GM19351 (cell line): ENCODE results near the gene SLC6A9.

Experiments
- ATAC-seq: cut with Tn5 transposase; IDR thresholded peaks from one replicate; pipeline ENCODE4 v1.9.1; 2021; ENCODE audit warnings: mild to moderate bottlenecking, moderate library complexity; ENCODE audit not compliant: unreplicated experiment

The SLC6A9 gene

DNA sequence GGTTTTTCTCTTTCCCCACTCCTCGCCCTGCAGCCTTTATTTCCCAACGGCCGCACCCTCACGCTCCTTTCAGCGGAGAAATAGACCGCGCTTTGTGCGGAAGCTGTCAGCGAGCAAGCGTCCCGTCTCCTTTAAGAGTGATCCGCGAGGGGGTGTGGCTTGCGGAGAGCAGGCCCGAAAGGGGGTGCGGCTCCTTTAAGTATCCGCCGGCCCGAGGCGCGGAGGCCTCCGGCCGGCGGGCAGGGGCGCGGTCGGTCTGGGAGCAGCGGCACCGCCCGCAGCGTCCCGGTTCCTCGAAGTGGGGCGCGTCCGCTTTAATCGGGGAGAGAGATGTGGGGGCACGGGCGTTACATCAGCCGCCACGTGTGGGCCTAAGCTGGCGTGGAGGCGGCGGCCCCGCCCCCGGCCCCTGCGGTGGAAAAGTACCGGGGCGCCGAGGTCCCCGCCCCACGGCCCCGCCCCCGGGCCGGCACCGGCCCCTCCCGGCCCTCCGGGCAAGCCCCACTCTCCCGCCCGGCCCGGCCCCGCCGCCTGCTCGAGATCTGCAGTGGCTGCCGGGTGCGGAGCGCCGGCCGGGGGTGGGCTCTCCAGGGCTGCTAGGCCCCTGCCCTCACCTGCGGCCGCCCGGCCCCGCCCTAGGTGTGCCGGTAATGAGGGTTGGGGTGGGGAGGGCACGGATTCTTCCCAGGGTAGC is 1.2 kb downstream of the SLC6A9 start:
- peak; percentile 80 for ATAC-seq

GRCh38 chr1:44029260-44029910 is 1.9 kb downstream of the SLC6A9 start:
- ATAC-seq, result peak; percentile 32

- ATAC-seq, result no peak
Observed at GRCh38 chr1:44027320-44027719, 3.9 kb downstream of the SLC6A9 start.

GRCh38 chr1:44025816-44026215 is 5.4 kb downstream of the SLC6A9 start:
- ATAC-seq, result no peak

DNA sequence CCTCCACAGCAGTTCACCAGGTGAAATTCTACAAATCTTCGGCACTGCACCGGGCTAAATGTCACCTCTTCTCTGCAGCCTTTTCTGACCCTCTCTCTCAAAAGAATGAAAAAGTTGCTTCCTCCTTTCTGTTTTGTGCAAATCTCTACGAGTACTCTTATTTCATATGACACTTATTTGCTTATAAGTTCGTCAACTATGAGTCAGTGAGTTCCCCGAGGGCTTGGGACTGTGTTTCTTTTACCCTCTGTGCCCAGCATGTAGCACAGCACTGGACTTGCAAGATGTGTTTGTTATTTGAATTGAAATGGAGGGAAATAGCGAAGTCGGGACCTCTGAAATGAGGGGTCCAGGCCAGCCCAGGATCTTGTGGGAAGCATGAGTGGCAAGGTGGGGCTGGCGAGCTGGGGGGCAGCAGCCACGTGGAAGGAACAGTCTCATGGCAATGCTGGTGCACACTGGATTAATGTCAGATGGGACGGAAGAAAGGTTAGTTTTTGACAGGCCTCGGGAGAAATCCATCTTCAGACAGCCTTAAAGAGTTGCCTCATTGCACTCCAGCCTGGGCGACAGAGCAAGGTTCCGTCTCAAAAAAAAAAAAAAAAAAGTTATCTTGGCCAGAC is 6.2 kb downstream of the SLC6A9 start:
- ATAC-seq, result no peak

DNA sequence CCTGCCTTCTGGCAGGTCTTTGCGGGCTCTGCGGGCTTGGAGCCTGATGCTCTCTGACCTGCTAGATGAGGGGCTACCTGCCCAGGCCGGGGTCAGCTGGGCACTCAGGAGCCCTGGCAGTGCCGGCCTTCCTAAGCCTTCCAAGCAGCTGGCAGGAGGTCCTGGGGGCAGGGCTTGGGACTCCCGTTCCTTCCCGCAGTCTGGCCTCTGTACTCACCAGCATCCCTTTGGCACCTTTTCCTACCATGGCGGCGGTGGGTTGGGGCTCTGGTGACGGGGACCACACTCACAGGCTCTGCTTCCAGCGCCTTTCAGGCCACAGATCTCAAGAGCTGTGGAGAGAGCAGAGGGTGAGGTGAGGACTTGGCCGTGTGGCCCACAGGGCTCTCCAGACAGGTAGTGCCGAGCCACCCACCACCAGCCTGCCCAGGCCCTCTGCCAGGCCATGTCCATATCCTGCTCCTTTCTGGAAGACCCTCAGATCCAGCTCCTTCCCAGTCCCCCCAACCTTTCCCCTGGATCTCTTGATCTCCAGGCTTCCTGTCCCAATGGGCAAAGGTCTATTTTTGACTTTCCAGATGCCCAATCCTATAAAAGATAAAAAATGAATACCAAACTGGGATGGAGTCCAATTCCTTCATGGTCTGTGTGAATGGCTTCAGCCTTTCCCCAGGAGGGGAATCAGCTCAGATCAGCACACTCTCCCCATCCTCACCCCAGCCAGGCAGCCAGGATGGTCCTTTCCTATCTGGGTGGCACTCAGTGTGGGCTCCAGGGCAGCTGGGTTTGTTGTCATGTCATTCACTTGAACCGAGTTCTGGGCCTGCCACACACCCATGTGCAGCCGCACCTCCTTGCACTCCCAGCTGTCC is 7.0 kb downstream of the SLC6A9 start:
- no peak for ATAC-seq

DNA sequence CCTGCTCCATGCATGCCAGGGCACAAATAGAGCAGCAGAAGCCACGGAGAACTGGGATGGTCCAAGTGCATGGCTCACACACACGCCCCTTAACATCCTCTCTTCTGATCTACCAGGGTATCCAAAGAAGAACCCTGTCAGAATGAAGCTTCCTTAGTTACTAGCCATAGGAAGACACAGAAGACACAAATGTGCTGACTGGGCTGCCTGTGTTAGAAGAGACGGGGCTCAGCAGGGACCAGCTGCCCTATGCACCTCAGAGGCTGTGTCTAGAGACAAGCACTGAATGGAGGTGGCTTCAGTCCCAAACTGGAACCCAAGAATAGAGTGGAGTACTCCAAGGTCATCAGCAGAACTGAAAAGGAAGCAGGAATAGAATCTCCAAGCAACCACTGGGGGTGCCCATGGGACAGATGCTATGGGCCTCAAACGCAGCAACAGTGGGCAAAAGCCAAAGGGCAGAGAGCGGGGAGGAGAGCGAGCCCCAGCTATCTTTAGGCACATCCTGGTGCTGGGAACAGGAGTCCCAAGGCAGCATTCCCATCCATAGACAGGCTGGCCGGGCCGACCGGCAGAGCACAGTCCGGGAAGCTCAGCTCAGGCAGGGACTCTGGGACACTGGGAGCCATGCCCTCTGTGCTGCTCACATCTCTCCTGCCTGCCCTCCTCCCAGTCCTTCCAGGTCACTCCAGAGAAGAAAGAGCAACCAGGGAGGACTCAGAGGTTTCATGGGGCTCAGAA is 9.5 kb downstream of the SLC6A9 start:
- no peak for ATAC-seq

DNA sequence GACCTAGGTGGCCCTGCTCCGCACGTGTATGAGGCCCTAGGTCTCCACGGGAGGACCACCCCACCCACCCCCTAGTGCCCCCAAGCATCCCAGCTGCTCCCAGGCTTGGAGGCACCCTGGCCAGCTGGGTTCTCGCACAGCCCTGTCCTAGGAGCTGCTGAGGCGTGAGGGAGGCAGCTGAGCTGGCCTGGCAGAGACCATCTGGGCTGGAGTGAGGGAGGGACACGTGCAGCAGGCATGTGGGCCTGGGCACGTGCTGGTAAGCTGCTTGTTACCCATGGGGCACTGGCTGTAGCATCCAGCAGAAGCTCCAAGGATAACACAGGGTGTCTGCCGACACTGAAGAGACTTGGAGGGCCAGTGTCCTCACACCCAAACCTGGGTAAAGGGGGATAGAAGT is 10.1 kb downstream of the SLC6A9 start:
- ATAC-seq, result no peak

DNA sequence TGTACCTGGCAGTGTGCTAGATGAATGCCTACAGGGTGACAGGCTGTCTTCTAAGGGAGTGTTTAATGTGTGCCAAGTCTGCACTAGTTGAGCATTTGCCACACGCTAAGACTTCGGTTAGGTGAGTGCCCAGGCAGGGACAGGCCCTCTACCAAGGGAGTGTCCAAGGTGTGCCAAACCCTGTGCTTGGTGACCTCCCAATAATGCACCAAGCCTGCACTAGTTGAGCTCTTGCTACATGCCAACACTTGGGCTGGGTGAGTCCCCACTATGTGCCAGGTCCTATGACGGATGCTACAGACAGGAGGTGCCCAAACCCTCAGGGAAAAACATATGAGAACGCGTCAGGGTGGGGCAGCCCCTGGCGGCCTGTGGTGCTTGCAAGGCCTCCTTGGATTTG is 10.8 kb downstream of the SLC6A9 start:
- no peak for ATAC-seq

DNA sequence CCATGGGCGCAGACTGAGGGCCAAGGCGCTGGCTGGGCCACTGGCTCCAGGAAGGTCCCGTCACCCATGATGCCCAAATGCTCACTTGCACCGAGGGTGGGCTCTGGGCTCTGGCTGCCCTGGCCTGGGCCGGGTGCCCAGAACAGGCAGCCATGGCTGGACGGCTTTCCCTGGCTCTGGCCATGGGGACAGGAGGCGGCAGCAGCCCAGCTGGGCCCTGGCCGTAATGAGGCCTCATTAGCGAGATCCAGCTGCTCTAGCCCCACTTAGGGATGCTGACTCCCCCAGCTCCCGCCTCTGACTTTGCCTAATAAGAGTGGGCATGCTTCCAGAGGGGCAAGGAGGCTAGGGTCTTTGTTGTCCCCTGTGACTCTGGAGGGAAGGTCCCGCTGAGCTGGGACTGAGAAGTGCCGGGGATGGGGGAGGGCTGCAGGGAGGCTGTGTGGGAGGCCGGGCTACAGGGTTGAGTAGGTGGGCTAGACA is 11.8 kb downstream of the SLC6A9 start:
- ATAC-seq, result no peak

DNA sequence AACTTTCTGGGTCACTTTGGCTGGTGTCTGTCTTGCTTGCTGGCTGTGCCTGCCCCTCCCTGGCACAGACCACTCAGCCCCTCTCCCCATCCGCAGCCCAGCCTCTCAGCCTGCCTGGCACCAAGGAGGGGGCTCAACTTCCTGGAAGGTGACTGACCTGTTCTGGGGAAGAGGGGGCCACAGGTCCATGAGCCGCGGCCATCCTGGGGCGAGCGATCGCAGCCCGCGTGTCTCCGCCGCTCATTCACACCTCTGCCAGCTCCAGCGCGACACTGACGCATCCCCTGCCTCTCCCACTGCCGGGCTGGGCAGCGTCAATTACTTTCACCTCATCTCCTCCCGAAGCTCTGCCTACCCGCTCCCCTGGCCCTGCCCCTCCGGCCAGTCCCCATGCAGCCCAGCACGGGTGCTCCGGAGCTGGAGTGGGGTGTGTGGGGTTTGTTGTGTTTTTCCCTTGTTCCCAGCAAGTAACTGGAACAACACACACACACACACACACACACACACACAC is 14.3 kb downstream of the SLC6A9 start:
- no peak for ATAC-seq

- ATAC-seq, result no peak
Observed at GRCh38 chr1:44016041-44016889, 15.0 kb downstream of the SLC6A9 start.

DNA sequence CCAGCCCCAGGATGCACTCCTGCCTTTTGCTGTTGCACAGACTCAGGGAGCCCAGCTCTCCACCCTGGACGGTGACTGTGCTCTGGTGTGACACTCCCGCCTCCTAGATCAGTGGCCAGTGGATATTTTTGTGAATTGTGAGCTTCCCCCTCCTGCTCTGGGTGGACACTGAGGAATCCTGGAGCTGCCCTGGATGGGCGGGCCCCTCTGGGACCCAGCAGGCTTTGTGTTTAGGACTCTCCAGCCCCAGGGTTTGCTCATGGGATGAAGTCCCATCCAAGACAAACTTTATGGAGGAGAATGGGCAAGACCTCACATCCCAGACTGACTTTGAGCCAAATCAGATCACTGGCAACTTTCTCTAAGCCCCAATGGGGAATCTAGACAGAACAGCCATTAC is 16.1 kb downstream of the SLC6A9 start:
- no peak for ATAC-seq

- no peak for ATAC-seq
Observed at GRCh38 chr1:44014365-44015104, 16.7 kb downstream of the SLC6A9 start.

DNA sequence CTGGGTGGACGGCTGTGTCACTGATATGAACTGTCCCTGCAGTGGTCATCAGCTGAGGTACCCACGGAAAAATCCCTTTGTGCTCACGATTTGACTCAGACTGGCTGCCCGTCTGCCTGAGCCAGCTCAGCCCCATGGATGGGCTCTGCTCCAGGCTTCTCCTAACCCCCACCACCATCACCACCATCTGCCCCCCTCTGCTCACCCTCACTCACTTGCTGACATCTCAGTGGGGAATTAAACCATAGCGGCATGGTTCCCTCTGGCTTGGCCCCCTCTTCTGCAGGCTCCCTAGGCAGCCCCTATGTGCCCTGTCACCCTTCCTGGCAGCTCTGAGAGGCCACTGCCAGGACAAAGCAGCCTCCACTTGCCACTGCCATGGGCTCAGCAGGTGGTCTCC is 17.3 kb downstream of the SLC6A9 start:
- no peak for ATAC-seq

DNA sequence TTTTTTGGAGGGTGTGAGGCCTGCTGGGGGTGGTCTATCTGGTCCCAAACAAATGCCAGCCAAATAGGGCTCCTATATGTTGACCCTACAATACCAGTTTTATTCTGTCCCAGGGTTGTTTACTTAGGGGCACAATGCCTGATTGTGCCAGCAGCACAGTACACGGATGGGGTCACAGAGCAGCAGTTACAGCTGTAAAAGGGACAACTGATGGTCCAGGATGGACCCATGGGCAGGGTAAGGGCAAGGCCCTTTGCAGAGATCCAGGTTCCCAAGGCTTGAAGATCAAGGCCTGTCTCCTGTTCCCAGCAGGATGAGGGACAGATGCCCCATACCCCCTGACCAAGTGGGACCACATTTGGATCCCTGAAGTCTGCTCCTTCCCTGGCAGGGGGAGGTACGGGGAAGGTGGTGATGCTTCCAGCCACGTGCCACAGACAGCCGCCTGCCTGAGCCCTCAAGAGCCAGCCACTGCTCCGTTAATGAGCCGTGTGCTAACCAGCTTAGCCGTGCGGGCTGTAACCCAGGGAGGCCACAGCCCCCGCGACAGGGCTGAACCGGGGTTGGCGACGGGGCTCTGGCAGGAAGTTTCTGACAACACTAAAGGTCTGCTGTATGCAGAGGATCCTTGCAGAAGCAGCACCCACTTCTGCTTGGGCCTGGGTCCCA is 18.2 kb downstream of the SLC6A9 start:
- no peak for ATAC-seq

- no peak for ATAC-seq
Observed at GRCh38 chr1:44012404-44012803, 18.9 kb downstream of the SLC6A9 start.

- no peak for ATAC-seq
Observed at GRCh38 chr1:44010935-44011471, 20.3 kb downstream of the SLC6A9 start.
